HepG2 (cell line): Measurements from ENCODE around the gene TEAD1. TPM values are rescaled to one million over a fixed set of nuclear protein-coding genes. Genes with fewer than 3 reads are reported as not detected.

Source experiments
- ATAC-seq: fragments of 200-7000 bp; cut with Tn5 transposase; 3 replicates; pipeline ENCODE4 v1.9.1; 2020; ENCODE audit warnings: mild to moderate bottlenecking, moderate library complexity
- BruUV-seq: library from RNA; stranded (reverse); fragments of 400-500 nt; replicated peaks from 2 replicates; lab custom pipeline; 2021; lab: Mats Ljungman, UMichigan
- CTCF ChIA-PET: fragments of 300-600 bp; formaldehyde crosslinking; extraction: SDS; loops from one replicate; lab custom pipeline; 2021; ENCODE audit warnings: low total read pairs, inconsistent platforms, low intra/inter-chr PET ratio; lab: Yijun Ruan, JAX
- POLR2A ChIA-PET: fragments of 350-600 bp; sonication (Branson Sonifier 250); formaldehyde crosslinking; loops from one replicate; lab custom pipeline; 2020; ENCODE audit warnings: antibody characterized with exemption, inconsistent platforms; lab: Yijun Ruan, JAX
- DNase-seq: peaks from one replicate; pipeline ENCODE4 v3.0.0-alpha.2; 2015; ENCODE audit warnings: low spot score
- FAIRE-seq: peaks from 3 replicates; lab custom pipeline; 2011; peaks lifted over from hg19 to GRCh38; lab: Jason Lieb, UNC
- H2AFZ ChIP-seq: one replicate; pipeline ENCODE4 v1.6.1; 2011; ENCODE audit warnings: low read length, inconsistent platforms
- H3K27ac ChIP-seq: fragments of 300-600 bp; 3 replicates; pipeline ENCODE4 v1.8.0; 2011; ENCODE audit warnings: mixed run types, mild to moderate bottlenecking, mixed read lengths, low read length, inconsistent platforms; ENCODE audit not compliant: insufficient read depth; ENCODE audit errors: extremely low read length
- H3K27me3 ChIP-seq, 2 experiments: fragments of 200-600 bp in 1 of 2; 2 replicates in 1 of 2; 3 replicates in 1 of 2; pipeline versions ENCODE4 v1.6.0 to v1.8.0; 2011; ENCODE audit warnings: low read length in 2 of 2, mild to moderate bottlenecking in 2 of 2, moderate library complexity in 2 of 2, inconsistent platforms in 1 of 2; ENCODE audit not compliant: insufficient read depth in 2 of 2, control insufficient read depth in 1 of 2
- H3K36me3 ChIP-seq, 2 experiments: fragments of 200-600 bp in 1 of 2; replicated peaks in 1 of 2; 2 replicates in 1 of 2; 3 replicates in 1 of 2; pipeline versions ENCODE4 v1.5.1 to v1.8.0; 2011; ENCODE audit warnings: low read length in 2 of 2, inconsistent platforms in 1 of 2; ENCODE audit not compliant: insufficient read depth in 2 of 2, control insufficient read depth in 1 of 2
- H3K4me1 ChIP-seq: 2 replicates; pipeline ENCODE4 v1.5.1; 2012; ENCODE audit warnings: low read length, inconsistent platforms; ENCODE audit not compliant: insufficient read depth
- H3K4me2 ChIP-seq: 2 replicates; pipeline ENCODE4 v1.6.0; 2011; ENCODE audit warnings: low read depth, low read length, inconsistent platforms
- H3K4me3 ChIP-seq, 3 experiments: fragments of 200-600 bp in 1 of 3; sonication (generic), shearing (Covaris generic) in 1 of 3; replicated peaks in 1 of 3; 2 replicates each; pipeline ENCODE4 v1.5.1; 2011 to 2016; ENCODE audit warnings: low read length in 3 of 3, inconsistent platforms in 2 of 3, low read depth in 2 of 3, mild to moderate bottlenecking in 2 of 3, control low read depth in 1 of 3, mixed read lengths in 1 of 3; ENCODE audit not compliant: insufficient read depth in 1 of 3
- H3K79me2 ChIP-seq: one replicate; pipeline ENCODE4 v1.6.1; 2011; ENCODE audit warnings: low read length, inconsistent platforms; ENCODE audit not compliant: insufficient read depth
- H3K9ac ChIP-seq: 2 replicates; pipeline ENCODE4 v1.6.0; 2011; ENCODE audit warnings: mild to moderate bottlenecking, low read depth, low read length, inconsistent platforms; ENCODE audit not compliant: insufficient read depth
- H3K9me3 ChIP-seq: 2 replicates; pipeline ENCODE4 v1.5.1; 2012; ENCODE audit warnings: mild to moderate bottlenecking, low read length
- H4K20me1 ChIP-seq: 2 replicates; pipeline ENCODE4 v1.6.0; 2011; ENCODE audit warnings: inconsistent platforms, mild to moderate bottlenecking, low read length, moderate library complexity; ENCODE audit not compliant: insufficient read depth
- CCDC6 ChIP-seq: sonication (generic); formaldehyde crosslinking; IDR thresholded peaks from 2 replicates; pipeline ENCODE4 v1.8.1; 2022; ENCODE audit warnings: mild to moderate bottlenecking, missing genetic modification reagents, moderate library complexity
- FOXK2 ChIP-seq: fragments of 450-650 bp; IDR thresholded peaks from 2 replicates; pipeline ENCODE4 v1.6.1; 2016
- NFATC3 ChIP-seq: sonication (generic); formaldehyde crosslinking; IDR thresholded peaks from 2 replicates; pipeline ENCODE4 v1.5.1; 2020; ENCODE audit warnings: mild to moderate bottlenecking, missing genetic modification reagents
- ZNF274 ChIP-seq: sonication (generic); formaldehyde crosslinking; IDR thresholded peaks from 2 replicates; pipeline ENCODE4 v1.5.1; 2020; ENCODE audit warnings: mild to moderate bottlenecking, missing genetic modification reagents
- ZNF563 ChIP-seq: sonication (generic); formaldehyde crosslinking; IDR thresholded peaks from 2 replicates; pipeline ENCODE4 v1.8.0; 2022; ENCODE audit warnings: mild to moderate bottlenecking, moderate library complexity, missing genetic modification reagents
- WGBS: methylation state at CpG from one replicate; pipeline ENCODE4 v1.1.6; 2017; ENCODE audit warnings: low lambda C conversion rate; 5-methylcytosine and 5-hydroxymethylcytosine counted together
- in situ Hi-C: cut with HindIII; loops from 2 replicates; pipeline ENCODE4 v1.10.0; 2017; ENCODE audit warnings: low pct_unique_long_range_greater_than_20kb; ENCODE audit not compliant: extremely low pct_ligation_motif_present
- intact Hi-C: fragments of 100-400 bp; cut with micrococcal nuclease; formaldehyde crosslinking; loops from one replicate; pipeline ENCODE4 v1.10.0; 2022; ENCODE audit not compliant: unreplicated experiment
- polyA plus RNA-seq, 8 experiments: library from polyadenylated mRNA; depleted of rRNA in 3 of 8; stranded (reverse) in 7 of 8; unstranded in 1 of 8; fragments of >200 nt; fragmentation: Illumina TruSeq in 4 of 8; extraction: Trizol in 4 of 8; gene quantifications; 2 replicates each; pipeline versions ENCODE4 v1.2.1 to v1.2.3, GENCODE V29; 2011 to 2016; ENCODE audit warnings: low read depth in 4 of 8, missing spikeins in 1 of 8, mixed read lengths in 1 of 8; ENCODE audit not compliant: insufficient read depth in 1 of 8
- total RNA-seq, 5 experiments: library from RNA; depleted of rRNA; stranded (reverse); fragments of >200 nt; fragmentation: Illumina TruSeq; extraction: Trizol; gene quantifications; 2 replicates each; pipeline ENCODE4 v1.2.3, GENCODE V29; 2016; ENCODE audit warnings: low read depth in 1 of 5
- TF ChIP-seq, protein P1 (sequence below): IDR thresholded peaks from 2 replicates; pipeline ENCODE4 v1.6.1; 2016; ENCODE audit warnings: low read depth

Gene TEAD1
- total and polyA plus RNA-seq, 2 of the 13 experiments (the other 11 are each of a cell fraction or from before 2014, with no cell fraction given) = 20.1 to 30.5 TPM

DNA sequence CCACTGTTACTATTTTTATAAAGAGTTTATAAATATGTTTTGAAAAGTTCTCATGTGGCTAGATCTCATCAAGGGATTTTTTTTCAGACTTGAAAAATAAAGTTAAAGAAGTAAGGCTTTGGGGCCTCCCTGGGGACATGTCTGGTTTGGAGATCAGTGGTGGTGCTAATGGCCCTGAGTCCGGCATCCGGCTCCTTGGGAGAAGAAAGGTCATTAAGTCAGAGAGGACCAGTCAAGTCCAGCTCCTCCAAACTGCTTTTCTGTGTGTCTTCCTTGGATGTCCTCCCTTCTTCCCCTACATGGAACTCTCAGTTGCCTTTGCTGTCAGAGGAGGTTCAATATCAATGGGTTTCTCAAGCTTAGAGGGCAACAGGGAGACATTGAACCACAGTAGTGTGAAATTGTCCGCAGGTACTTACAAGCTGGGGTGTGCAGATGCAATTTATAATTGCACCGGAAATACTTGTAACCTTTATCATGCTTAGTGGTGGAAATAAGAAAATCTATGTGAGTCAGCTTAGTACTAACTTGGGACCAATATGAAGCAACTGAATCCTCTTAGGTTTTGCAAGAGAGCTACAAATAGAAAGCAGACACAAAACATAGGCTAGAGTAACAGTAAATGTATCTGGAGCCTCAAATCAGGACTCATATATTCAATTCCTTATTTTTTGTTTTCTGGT lies 144.3 kb downstream of the TEAD1 start (continued):
- TF ChIP-seq, protein P1, sequence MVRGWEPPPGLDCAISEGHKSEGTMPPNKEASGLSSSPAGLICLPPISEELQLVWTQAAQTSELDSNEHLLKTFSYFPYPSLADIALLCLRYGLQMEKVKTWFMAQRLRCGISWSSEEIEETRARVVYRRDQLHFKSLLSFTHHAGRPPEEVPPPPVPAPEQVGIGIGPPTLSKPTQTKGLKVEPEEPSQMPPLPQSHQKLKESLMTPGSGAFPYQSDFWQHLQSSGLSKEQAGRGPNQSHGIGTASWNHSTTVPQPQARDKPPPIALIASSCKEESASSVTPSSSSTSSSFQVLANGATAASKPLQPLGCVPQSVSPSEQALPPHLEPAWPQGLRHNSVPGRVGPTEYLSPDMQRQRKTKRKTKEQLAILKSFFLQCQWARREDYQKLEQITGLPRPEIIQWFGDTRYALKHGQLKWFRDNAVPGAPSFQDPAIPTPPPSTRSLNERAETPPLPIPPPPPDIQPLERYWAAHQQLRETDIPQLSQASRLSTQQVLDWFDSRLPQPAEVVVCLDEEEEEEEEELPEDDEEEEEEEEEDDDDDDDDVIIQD = no peak
- TF ChIP-seq NFATC3 (CRISPR knock-in tag) (no peak), ZNF274 (no peak), CCDC6 (CRISPR knock-in tag) (no peak)
- TF ChIP-seq, all 625 proteins: peak for 0

DNA sequence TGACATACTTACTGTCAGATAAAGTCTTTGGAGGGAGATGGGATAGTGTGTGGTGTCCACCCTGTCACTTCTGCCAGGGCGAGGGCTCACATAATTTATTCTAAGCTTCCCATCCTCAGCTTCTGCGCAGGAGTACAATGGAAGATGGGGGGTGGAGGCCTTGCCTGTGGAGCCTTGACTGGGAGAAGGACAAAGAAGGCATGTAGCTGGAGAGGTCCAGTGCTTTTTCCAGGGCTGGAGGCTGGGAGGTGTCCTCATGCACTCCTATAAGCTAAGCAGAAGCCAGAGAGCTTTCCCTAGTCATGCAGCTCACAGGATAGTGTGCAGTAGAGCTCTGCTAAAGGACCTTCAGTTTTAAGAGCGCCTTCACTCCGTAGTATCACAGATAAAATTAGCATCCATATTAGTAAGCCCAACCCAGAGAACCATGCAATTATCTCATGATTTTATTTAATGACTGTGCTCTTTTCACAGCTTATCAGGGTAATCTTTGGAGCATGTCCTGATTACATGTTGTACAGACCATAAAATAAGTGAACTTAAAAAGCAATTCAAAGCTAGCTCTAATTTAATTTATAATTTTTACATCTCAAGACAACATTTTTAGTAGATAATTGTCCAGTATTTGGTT lies 148.3 kb downstream of the TEAD1 start:
- Histone ChIP-seq H3K27me3 (no peaks in the 10 kb centered on the region), H2AFZ (no peak overlapping the region), H3K79me2 (peaks cover 26% of the 10 kb centered on the region), H3K36me3 (peaks cover 0 to 2% of the 10 kb centered on the region in 2 experiments; a peak in 1 of 5 replicates), H3K4me1 (peaks cover 55% of the 10 kb centered on the region), H3K9me3 (no peaks in the 10 kb centered on the region), H3K4me2 (no peak overlapping the region), H3K27ac (no peak overlapping the region), H4K20me1 (no peaks in the 10 kb centered on the region), H3K9ac (no peak overlapping the region), H3K4me3 (no peak overlapping the region)
- ATAC-seq (no peak), DNase-seq (no peak), FAIRE-seq (no peak)
- in situ Hi-C loops = no loop called here
- POLR2A ChIA-PET = no interaction called here
- CTCF ChIA-PET = no interaction called here
- WGBS = 96% methylated on average over 4 of the region's 4 CpGs
- BruUV-seq = no TSS peak
- no peak for TF ChIP-seq ZNF563 (CRISPR knock-in tag)
- TF ChIP-seq FOXK2 = no peak
- intact Hi-C loops = loop anchor here (10.0 kb wide), 2 partner anchors 58 to 228 kb away; no protein-coding TSS in a partner anchor
